ENCODE data around the gene SLIT1.

Gene SLIT1

GRCh38 chr10:97185326-97186058 lies at the start of gene SLIT1:
Gene SLIT1, minus strand, starts transcription at chr10:97185959. Its CDS starts 285 bp downstream, at chr10:97185674.
- DNase-seq (ENCODE audit: low read depth in 2 of 2) = no peak

GRCh38 chr10:97235353-97235752 lies 49.6 kb upstream of the SLIT1 start:
- DNase-seq (ENCODE audit: low read depth in 2 of 2) = no peak

GRCh38 chr10:97234400-97234799 lies 48.6 kb upstream of the SLIT1 start:
- no peak for DNase-seq (ENCODE audit: low read depth in 2 of 2)

- DNase-seq (ENCODE audit: low read depth in 2 of 2) = no peak
Observed at GRCh38 chr10:97230146-97230545, 44.4 kb upstream of the SLIT1 start.

GRCh38 chr10:97229322-97230015 lies 43.7 kb upstream of the SLIT1 start:
- no peak for DNase-seq (ENCODE audit: low read depth in 2 of 2)

- DNase-seq (ENCODE audit: low read depth in 2 of 2) = no peak
Observed at GRCh38 chr10:97228775-97229157, 43.0 kb upstream of the SLIT1 start.

- no peak for DNase-seq (ENCODE audit: low read depth in 2 of 2)
Observed at GRCh38 chr10:97228130-97228774, 42.5 kb upstream of the SLIT1 start.

- no peak for DNase-seq (ENCODE audit: low read depth in 2 of 2)
Observed at GRCh38 chr10:97226398-97226797, 40.6 kb upstream of the SLIT1 start.

GRCh38 chr10:97224483-97225435 lies 39.0 kb upstream of the SLIT1 start:
- no peak for DNase-seq (ENCODE audit: low read depth in 2 of 2)

GRCh38 chr10:97222326-97222961 lies 36.7 kb upstream of the SLIT1 start:
- no peak for DNase-seq (ENCODE audit: low read depth in 2 of 2)

- no peak for DNase-seq (ENCODE audit: low read depth in 2 of 2)
Observed at GRCh38 chr10:97220355-97220754, 34.6 kb upstream of the SLIT1 start.

- DNase-seq (ENCODE audit: low read depth in 2 of 2) = no peak
Observed at GRCh38 chr10:97217299-97217698, 31.5 kb upstream of the SLIT1 start.

- no peak for DNase-seq (ENCODE audit: low read depth in 2 of 2)
Observed at GRCh38 chr10:97215619-97216260, 30.0 kb upstream of the SLIT1 start.

- no peak for DNase-seq (ENCODE audit: low read depth in 2 of 2)
Observed at GRCh38 chr10:97213431-97213830, 27.7 kb upstream of the SLIT1 start.

- no peak for DNase-seq (ENCODE audit: low read depth in 2 of 2)
Observed at GRCh38 chr10:97211229-97211628, 25.5 kb upstream of the SLIT1 start.

GRCh38 chr10:97210543-97210960 lies 24.8 kb upstream of the SLIT1 start:
- peak; percentile 58 to 68 for DNase-seq (ENCODE audit: low read depth in 2 of 2)

- no peak for DNase-seq (ENCODE audit: low read depth in 2 of 2)
Observed at GRCh38 chr10:97207756-97208346, 22.1 kb upstream of the SLIT1 start.

GRCh38 chr10:97207131-97207530 lies 21.4 kb upstream of the SLIT1 start:
- DNase-seq (ENCODE audit: low read depth in 2 of 2) = no peak

GRCh38 chr10:97204826-97205679 lies 19.3 kb upstream of the SLIT1 start:
- no peak for DNase-seq (ENCODE audit: low read depth in 2 of 2)

Data from stimulated activated CD4-positive, alpha-beta T cell treated with anti-CD3 and anti-CD28 coated beads, Interleukin-1b, Interleukin-23, amount 100 ng/mL, for 4 hours (primary cell).